Activated CD8-positive, alpha-beta memory T cell treated with anti-CD3 and anti-CD28 coated beads for 24 hours (primary cell): ENCODE results near the gene TRIM50.
A peak's percentile ranks its signal among the peaks of the same experiment; 100 is the strongest.
"Not testable (repeated sequence)": the region's sequence is repeated elsewhere in the genome, so short reads cannot be mapped to it uniquely, and the experiment has no call there.

Experiments
- DNase-seq: peaks from one replicate; pipeline ENCODE4 v3.0.0-alpha.2; 2020

Gene TRIM50

GRCh38 chr7:73312831-73313520, 14.9 kb downstream of the TRIM50 start:
- no peak for DNase-seq

GRCh38 chr7:73311421-73311820, 16.5 kb downstream of the TRIM50 start:
- not testable (repeated sequence) for DNase-seq

- peak; percentile 93 for DNase-seq
Observed at GRCh38 chr7:73308665-73309214, 19.1 kb downstream of the TRIM50 start, which contains the start of gene NSUN5. TSS of gene NSUN5 (minus strand) at chr7:73308826. CDS start at chr7:73308790, 36 bp downstream.

GRCh38 chr7:73308074-73308664, 19.7 kb downstream of the TRIM50 start:
- DNase-seq, result peak; percentile 63

GRCh38 chr7:73307436-73307835, 20.4 kb downstream of the TRIM50 start:
- no peak for DNase-seq

GRCh38 chr7:73304612-73305387, 23.1 kb downstream of the TRIM50 start:
- DNase-seq, result not testable (repeated sequence)

GRCh38 chr7:73304071-73304470, 23.8 kb downstream of the TRIM50 start:
- DNase-seq, result no peak

- no peak for DNase-seq
Observed at GRCh38 chr7:73303546-73303945, 24.3 kb downstream of the TRIM50 start.

- peak; percentile 30 for DNase-seq
Observed at GRCh38 chr7:73302846-73303245, 25.0 kb downstream of the TRIM50 start.

- peak; percentile 24 for DNase-seq
Observed at GRCh38 chr7:73301108-73301507, 26.8 kb downstream of the TRIM50 start.

- DNase-seq, result not testable (repeated sequence)
Observed at GRCh38 chr7:73299812-73300211, 28.1 kb downstream of the TRIM50 start.

- DNase-seq, result peak; percentile 26
Observed at GRCh38 chr7:73297706-73298105, 30.2 kb downstream of the TRIM50 start.

- DNase-seq, result not testable (repeated sequence)
Observed at GRCh38 chr7:73297235-73297634, 30.6 kb downstream of the TRIM50 start.

- DNase-seq, result not testable (repeated sequence)
Observed at GRCh38 chr7:73277210-73277609, 50.7 kb downstream of the TRIM50 start.

- not testable (repeated sequence) for DNase-seq
Observed at GRCh38 chr7:73267813-73268212, 60.1 kb downstream of the TRIM50 start.

GRCh38 chr7:73266719-73267368, 61.0 kb downstream of the TRIM50 start:
- DNase-seq, result not testable (repeated sequence)
